ENCODE results near the gene FRMD6.
"Not testable (repeated sequence)": the region's sequence is repeated elsewhere in the genome, so short reads cannot be mapped to it uniquely, and the experiment has no call there.

Gene FRMD6

GRCh38 chr14:51633298-51633697, 18.4 kb upstream of the FRMD6 start:
- not testable (repeated sequence) for H3K4me1 ChIP-seq (ENCODE audit: insufficient read depth, low read length); H3K27me3 ChIP-seq (ENCODE audit: control insufficient read depth in 1 of 2, insufficient read depth in 2 of 2, low read length in 2 of 2); H3K9ac ChIP-seq (ENCODE audit: low read length); H3K36me3 ChIP-seq (ENCODE audit: insufficient read depth, low read length); H3K4me3 ChIP-seq (ENCODE audit: low read depth in 1 of 2, low read length in 2 of 2); H3K9me3 ChIP-seq (ENCODE audit: low read length); H3K27ac ChIP-seq (ENCODE audit: low read depth, low read length)

DNA sequence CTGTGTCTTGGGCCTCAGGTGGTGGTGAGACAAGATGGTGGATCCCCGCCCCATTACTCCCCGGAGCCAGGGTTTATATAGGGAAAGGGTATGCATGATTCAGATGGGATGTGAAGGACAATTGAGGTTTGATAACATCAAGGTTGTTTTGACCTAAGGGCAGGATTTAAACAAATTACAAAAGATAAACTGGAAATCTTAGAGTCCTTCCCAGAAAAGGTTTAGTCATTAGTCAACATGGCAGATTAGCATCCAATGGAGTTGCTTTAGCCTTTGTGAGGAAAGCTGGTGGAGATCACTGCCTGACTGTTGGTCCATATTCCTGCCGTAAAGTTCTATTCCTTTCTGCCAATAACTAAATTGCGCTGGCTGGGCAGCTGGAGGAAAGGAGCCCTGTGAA, 15.6 kb upstream of the FRMD6 start:
- Histone ChIP-seq H3K4me1 (ENCODE audit: insufficient read depth, low read length) (peaks cover 4% of the 10 kb centered on the region), H3K9me3 (ENCODE audit: low read length) (no peaks in the 10 kb centered on the region), H3K4me3 (ENCODE audit: low read depth in 1 of 2, low read length in 2 of 2) (no peak overlapping the region), H3K9ac (ENCODE audit: low read length) (no peak overlapping the region), H3K27ac (ENCODE audit: low read depth, low read length) (no peak overlapping the region), H3K36me3 (ENCODE audit: insufficient read depth, low read length) (no peaks in the 10 kb centered on the region), H3K27me3 (ENCODE audit: control insufficient read depth in 1 of 2, insufficient read depth in 2 of 2, low read length in 2 of 2) (no peaks in the 10 kb centered on the region)

- peaks cover 4% of the 10 kb centered on the region for H3K4me1 ChIP-seq (ENCODE audit: insufficient read depth, low read length)
- no peaks in the 10 kb centered on the region for H3K9me3 ChIP-seq (ENCODE audit: low read length)
- H3K27me3 ChIP-seq (ENCODE audit: control insufficient read depth in 1 of 2, insufficient read depth in 2 of 2, low read length in 2 of 2), result no peaks in the 10 kb centered on the region
- no peak overlapping the region for H3K4me3 ChIP-seq (ENCODE audit: low read depth in 1 of 2, low read length in 2 of 2)
- no peaks in the 10 kb centered on the region for H3K36me3 ChIP-seq (ENCODE audit: insufficient read depth, low read length)
- no peak overlapping the region for H3K9ac ChIP-seq (ENCODE audit: low read length)
- H3K27ac ChIP-seq (ENCODE audit: low read depth, low read length), result no peak overlapping the region
Observed at GRCh38 chr14:51638071-51638944, 13.4 kb upstream of the FRMD6 start.

- H3K27me3 ChIP-seq (ENCODE audit: control insufficient read depth in 1 of 2, insufficient read depth in 2 of 2, low read length in 2 of 2), result no peaks in the 10 kb centered on the region
- no peak overlapping the region for H3K27ac ChIP-seq (ENCODE audit: low read depth, low read length)
- no peaks in the 10 kb centered on the region for H3K9me3 ChIP-seq (ENCODE audit: low read length)
- H3K9ac ChIP-seq (ENCODE audit: low read length), result no peak overlapping the region
- no peak overlapping the region for H3K4me3 ChIP-seq (ENCODE audit: low read depth in 1 of 2, low read length in 2 of 2)
- peaks cover 7% of the 10 kb centered on the region for H3K4me1 ChIP-seq (ENCODE audit: insufficient read depth, low read length)
- no peaks in the 10 kb centered on the region for H3K36me3 ChIP-seq (ENCODE audit: insufficient read depth, low read length)
Observed at GRCh38 chr14:51639668-51640316, 11.9 kb upstream of the FRMD6 start.

DNA sequence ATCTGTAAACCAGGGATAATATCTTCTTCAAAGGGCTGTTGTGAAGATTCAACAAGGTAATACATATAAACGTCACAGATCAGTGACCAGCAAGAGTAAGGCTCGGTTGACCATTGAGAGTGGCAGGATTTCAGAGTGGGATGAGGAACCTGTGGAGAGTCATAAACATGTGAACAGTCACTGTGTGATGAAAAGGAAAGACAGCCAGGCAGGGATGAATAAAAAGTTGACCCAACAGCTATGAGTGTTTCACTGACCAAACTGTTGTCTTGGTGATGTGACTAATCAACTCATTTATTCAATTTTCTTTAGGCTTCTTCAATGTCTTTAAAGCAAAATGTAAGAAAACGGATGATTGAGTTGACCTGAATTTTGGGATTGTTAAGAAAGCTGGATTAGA, 8.6 kb upstream of the FRMD6 start:
- Histone ChIP-seq H3K4me3 (ENCODE audit: low read depth in 1 of 2, low read length in 2 of 2) (no peak overlapping the region), H3K36me3 (ENCODE audit: insufficient read depth, low read length) (no peaks in the 10 kb centered on the region), H3K9ac (ENCODE audit: low read length) (no peak overlapping the region), H3K9me3 (ENCODE audit: low read length) (no peaks in the 10 kb centered on the region), H3K27ac (ENCODE audit: low read depth, low read length) (no peak overlapping the region), H3K4me1 (ENCODE audit: insufficient read depth, low read length) (peaks cover 7% of the 10 kb centered on the region), H3K27me3 (ENCODE audit: control insufficient read depth in 1 of 2, insufficient read depth in 2 of 2, low read length in 2 of 2) (no peaks in the 10 kb centered on the region)

DNA sequence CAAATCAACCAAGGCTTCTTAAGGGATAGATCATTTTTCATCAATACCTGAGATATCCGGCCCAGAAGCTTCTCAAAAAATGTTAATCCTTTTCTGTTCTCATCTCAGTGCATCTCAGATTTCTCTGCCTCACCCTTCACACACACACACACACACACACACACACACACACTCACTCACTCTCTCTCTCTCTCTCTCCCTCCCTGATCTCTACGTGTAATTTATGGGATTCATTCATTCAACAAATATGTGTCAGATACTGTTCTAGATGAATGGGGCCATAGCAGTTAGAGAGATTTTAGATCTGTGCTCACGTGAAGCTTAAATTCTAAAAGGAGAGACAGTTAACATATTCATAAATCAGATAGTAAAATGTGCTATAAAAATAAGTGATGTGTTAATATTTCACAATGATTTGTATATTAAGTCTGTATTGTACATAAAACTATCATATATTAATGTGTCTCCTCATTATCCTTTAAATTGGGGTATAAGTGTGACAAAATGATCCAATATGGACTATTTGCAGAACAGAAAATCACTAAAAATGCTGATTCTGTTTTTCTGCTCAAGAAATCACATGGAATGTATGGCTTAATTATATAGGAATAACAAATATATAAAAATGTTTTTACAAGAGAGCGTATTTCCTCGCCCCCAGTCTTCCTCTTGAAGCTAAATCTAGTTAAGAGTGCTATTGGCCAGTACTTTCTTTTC, 7.3 kb upstream of the FRMD6 start:
- no peak overlapping the region for H3K4me3 ChIP-seq (ENCODE audit: low read depth in 1 of 2, low read length in 2 of 2)
- H3K27ac ChIP-seq (ENCODE audit: low read depth, low read length), result no peak overlapping the region
- no peak overlapping the region for H3K9ac ChIP-seq (ENCODE audit: low read length)
- H3K27me3 ChIP-seq (ENCODE audit: control insufficient read depth in 1 of 2, insufficient read depth in 2 of 2, low read length in 2 of 2), result no peaks in the 10 kb centered on the region
- no peaks in the 10 kb centered on the region for H3K36me3 ChIP-seq (ENCODE audit: insufficient read depth, low read length)
- H3K4me1 ChIP-seq (ENCODE audit: insufficient read depth, low read length), result peaks cover 3% of the 10 kb centered on the region
- H3K9me3 ChIP-seq (ENCODE audit: low read length), result no peaks in the 10 kb centered on the region

GRCh38 chr14:51648296-51648695, 3.4 kb upstream of the FRMD6 start:
- Histone ChIP-seq H3K36me3 (ENCODE audit: insufficient read depth, low read length) (no peaks in the 10 kb centered on the region), H3K9ac (ENCODE audit: low read length) (no peak overlapping the region), H3K4me1 (ENCODE audit: insufficient read depth, low read length) (peaks cover 3% of the 10 kb centered on the region), H3K9me3 (ENCODE audit: low read length) (no peaks in the 10 kb centered on the region), H3K4me3 (ENCODE audit: low read depth in 1 of 2, low read length in 2 of 2) (no peak overlapping the region), H3K27ac (ENCODE audit: low read depth, low read length) (no peak overlapping the region), H3K27me3 (ENCODE audit: control insufficient read depth in 1 of 2, insufficient read depth in 2 of 2, low read length in 2 of 2) (no peaks in the 10 kb centered on the region)

DNA sequence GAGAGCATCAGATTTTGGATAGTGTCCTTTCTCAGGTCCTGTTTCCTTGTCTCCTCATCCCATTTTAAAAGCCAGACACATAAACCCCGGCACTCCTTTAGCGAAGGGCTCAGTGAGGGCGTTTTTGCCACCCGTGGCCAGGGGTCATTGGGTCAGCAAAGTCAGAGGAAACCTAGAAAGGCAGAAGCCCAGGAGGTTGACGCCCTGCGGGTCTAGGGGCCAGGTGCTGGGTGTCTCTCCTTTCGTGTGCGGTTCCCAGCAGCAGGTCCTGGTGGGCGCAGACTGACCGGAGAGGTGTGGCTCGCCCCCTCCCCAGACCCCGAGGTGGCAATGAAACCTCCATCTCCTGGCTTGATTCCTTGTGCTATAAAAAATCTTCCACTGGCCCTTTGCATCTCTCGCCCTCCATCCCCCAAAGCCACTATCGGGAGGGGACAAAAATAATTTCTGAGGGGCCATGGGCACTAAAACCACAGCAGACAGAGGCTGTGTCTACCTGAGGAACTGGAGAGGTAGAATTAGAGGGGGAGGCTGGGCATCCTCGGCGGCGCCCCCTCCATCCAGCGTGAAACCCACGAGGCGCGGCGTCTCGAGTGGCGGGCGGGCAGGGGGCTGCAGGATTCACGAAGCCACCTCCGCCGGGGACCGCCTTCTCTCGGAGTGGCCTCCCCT, 858 bp upstream of the FRMD6 start:
- H3K4me1 ChIP-seq (ENCODE audit: insufficient read depth, low read length), result no peaks in the 10 kb centered on the region
- H3K27ac ChIP-seq (ENCODE audit: low read depth, low read length), result peak overlapping the region; percentile 86
- no peaks in the 10 kb centered on the region for H3K27me3 ChIP-seq (ENCODE audit: control insufficient read depth in 1 of 2, insufficient read depth in 2 of 2, low read length in 2 of 2)
- H3K36me3 ChIP-seq (ENCODE audit: insufficient read depth, low read length), result no peaks in the 10 kb centered on the region
- no peaks in the 10 kb centered on the region for H3K9me3 ChIP-seq (ENCODE audit: low read length)
- peak overlapping the region; percentile 84 to 95 for H3K4me3 ChIP-seq (ENCODE audit: low read depth in 1 of 2, low read length in 2 of 2)
- peak overlapping the region; percentile 53 for H3K9ac ChIP-seq (ENCODE audit: low read length)

- H3K4me1 ChIP-seq (ENCODE audit: insufficient read depth, low read length), result peaks cover 8% of the 10 kb centered on the region
- no peaks in the 10 kb centered on the region for H3K36me3 ChIP-seq (ENCODE audit: insufficient read depth, low read length)
- H3K9me3 ChIP-seq (ENCODE audit: low read length), result no peaks in the 10 kb centered on the region
- H3K9ac ChIP-seq (ENCODE audit: low read length), result peak overlapping the region; percentile 27
- H3K4me3 ChIP-seq (ENCODE audit: low read depth in 1 of 2, low read length in 2 of 2), result peak overlapping the region; percentile 72 to 88
- H3K27me3 ChIP-seq (ENCODE audit: control insufficient read depth in 1 of 2, insufficient read depth in 2 of 2, low read length in 2 of 2), result no peaks in the 10 kb centered on the region
- peak overlapping the region; percentile 98 for H3K27ac ChIP-seq (ENCODE audit: low read depth, low read length)
Observed at GRCh38 chr14:51652168-51653078, 713 bp downstream of the FRMD6 start.

GRCh38 chr14:51653079-51653774, 1.5 kb downstream of the FRMD6 start:
- Histone ChIP-seq H3K4me3 (ENCODE audit: low read depth in 1 of 2, low read length in 2 of 2) (peak overlapping the region; percentile 72 to 88), H3K9me3 (ENCODE audit: low read length) (no peaks in the 10 kb centered on the region), H3K36me3 (ENCODE audit: insufficient read depth, low read length) (no peaks in the 10 kb centered on the region), H3K27me3 (ENCODE audit: control insufficient read depth in 1 of 2, insufficient read depth in 2 of 2, low read length in 2 of 2) (no peaks in the 10 kb centered on the region), H3K27ac (ENCODE audit: low read depth, low read length) (peak overlapping the region; percentile 98), H3K4me1 (ENCODE audit: insufficient read depth, low read length) (peaks cover 16% of the 10 kb centered on the region), H3K9ac (ENCODE audit: low read length) (peak overlapping the region; percentile 31)

Measured in muscle layer of colon (tissue), 2 donors.